Stimulated activated CD4-positive, alpha-beta T cell treated with anti-CD3 and anti-CD28 coated beads, Interleukin-12 subunit alpha, Interleukin-12 subunit beta, amount 100 ng/mL, for 48 hours (primary cell): ENCODE data around the gene SULT1B1.

Experiments used
- DNase-seq, 3 donors: peaks; one replicate each; pipeline ENCODE4 v3.0.0-alpha.2; 2020; ENCODE audit warnings: low read depth in 2 of 3, low spot score in 1 of 3

Gene SULT1B1

GRCh38 chr4:69701696-69702095 lies 58.7 kb downstream of the SULT1B1 start:
- no peak for DNase-seq

- DNase-seq, result no peak
These were observed 62.7 kb downstream of the SULT1B1 start for GRCh38 chr4:69697536-69698242.

- DNase-seq, result no peak
These were observed 70.8 kb downstream of the SULT1B1 start for GRCh38 chr4:69689599-69689998.

DNA sequence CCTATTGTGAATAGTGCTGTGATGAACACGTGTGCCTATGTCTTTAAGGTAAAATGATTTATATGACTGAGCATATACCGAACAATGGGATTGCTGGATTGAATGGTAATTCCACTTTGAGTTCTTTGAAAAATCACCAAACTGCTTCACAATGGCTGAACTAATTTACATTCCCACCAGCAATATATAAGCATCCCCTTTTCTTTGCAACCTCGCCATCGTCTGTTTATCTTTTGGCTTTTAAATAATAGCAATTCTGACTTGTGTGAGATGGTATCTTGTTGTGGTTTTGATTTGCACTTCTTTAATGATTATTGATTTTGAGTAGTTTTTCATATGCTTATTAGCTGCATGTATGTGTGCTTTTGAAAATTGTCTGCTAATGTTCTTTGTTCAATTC lies 75.6 kb downstream of the SULT1B1 start:
- no peak for DNase-seq
